K562 (cell line): ENCODE measurements around the gene NABP1. TPM values are rescaled to one million over a fixed set of nuclear protein-coding genes. Genes with fewer than 3 reads are reported as not detected.

Source experiments
- ARNT ChIP-seq, 2 experiments: fragments of 450-650 bp; IDR thresholded peaks; 2 replicates each; pipeline ENCODE4 v1.6.1; 2016; ENCODE audit warnings: mild to moderate bottlenecking in 1 of 2
- BACH1 ChIP-seq: fragments of 200-800 bp; sonication (Bioruptor generic); IDR thresholded peaks from 2 replicates; pipeline ENCODE4 v1.6.1; 2016; ENCODE audit warnings: missing genetic modification characterization, missing compliant biosample characterization
- CHD1 ChIP-seq: fragments of 200-600 bp; sonication (generic); IDR thresholded peaks from one replicate; pipeline ENCODE4 v1.6.1; 2012; ENCODE audit warnings: mild to moderate bottlenecking, moderate library complexity, low read length, inconsistent platforms
- CHD4 ChIP-seq: fragments of 200-600 bp; sonication (generic); IDR thresholded peaks from 3 replicates; pipeline ENCODE4 v1.6.1; 2012; ENCODE audit warnings: low read depth, mild to moderate bottlenecking, mixed read lengths, low read length, inconsistent platforms; ENCODE audit not compliant: insufficient read depth, insufficient replicate concordance, poor library complexity, severe bottlenecking
- CREB1 ChIP-seq, 2 experiments: sonication (generic) in 1 of 2; formaldehyde crosslinking in 1 of 2; IDR thresholded peaks; 2 replicates each; pipeline versions ENCODE4 v1.6.1 to v1.8.0; 2012 to 2022; ENCODE audit warnings: inconsistent platforms in 1 of 2, mild to moderate bottlenecking in 1 of 2, missing genetic modification reagents in 1 of 2, moderate library complexity in 1 of 2
- KDM5B ChIP-seq: fragments of 200-600 bp; sonication (generic); IDR thresholded peaks from 2 replicates; pipeline ENCODE4 v1.6.1; 2012; ENCODE audit warnings: low read depth, mild to moderate bottlenecking, moderate library complexity, low read length, control low read depth, inconsistent platforms; ENCODE audit not compliant: insufficient replicate concordance
- MIER1 ChIP-seq: fragments of 450-650 bp; IDR thresholded peaks from 2 replicates; pipeline ENCODE4 v1.6.1; 2016; ENCODE audit warnings: antibody characterized with exemption, mild to moderate bottlenecking, low read depth
- MLLT1 ChIP-seq, 2 experiments: fragments of 450-650 bp; IDR thresholded peaks; 2 replicates each; pipeline ENCODE4 v1.6.1; 2016
- MYC ChIP-seq, 2 experiments: fragments of 250-450 bp in 1 of 2; sonication (Bioruptor Pico) in 1 of 2; IDR thresholded peaks; 2 replicates each; pipeline versions ENCODE4 v1.5.1 to v1.6.1; 2012 to 2021; ENCODE audit warnings: low read depth in 2 of 2, borderline replicate concordance in 1 of 2, improper control_type of control experiment in 1 of 2, low read length in 1 of 2, mild to moderate bottlenecking in 1 of 2, moderate library complexity in 1 of 2
- NFRKB ChIP-seq: fragments of 450-650 bp; IDR thresholded peaks from 2 replicates; pipeline ENCODE4 v1.6.1; 2016; ENCODE audit warnings: low read depth
- NR2C2 ChIP-seq, 2 experiments: fragments of 200-800 bp in 1 of 2; sonication (Bioruptor generic) in 1 of 2; sonication (generic) in 1 of 2; formaldehyde crosslinking in 1 of 2; IDR thresholded peaks; 2 replicates each; pipeline versions ENCODE4 v1.6.1 to v1.8.0; 2016 to 2022; ENCODE audit warnings: mild to moderate bottlenecking in 1 of 2, missing compliant biosample characterization in 1 of 2, missing genetic modification characterization in 1 of 2, missing genetic modification reagents in 1 of 2
- POLR2AphosphoS5 ChIP-seq: IDR thresholded peaks from 2 replicates; pipeline ENCODE4 v1.6.1; 2011; ENCODE audit warnings: mild to moderate bottlenecking, low read depth, low read length, moderate library complexity; ENCODE audit not compliant: control insufficient read depth, insufficient read depth
- RFX1 ChIP-seq: fragments of 450-650 bp; IDR thresholded peaks from 2 replicates; pipeline ENCODE4 v1.6.1; 2016; ENCODE audit warnings: mild to moderate bottlenecking, moderate library complexity
- ZNF830 ChIP-seq: fragments of 250-450 bp; sonication (Bioruptor Pico); IDR thresholded peaks from 2 replicates; pipeline ENCODE4 v1.5.0; 2021; ENCODE audit warnings: mild to moderate bottlenecking
- polyA plus RNA-seq, 8 experiments: library from polyadenylated mRNA; depleted of rRNA in 4 of 8; stranded (reverse) in 5 of 8; unstranded in 3 of 8; fragments of >200 nt; fragmentation: Nextera tagmentation in 2 of 8; fragmentation: Illumina TruSeq in 1 of 8; extraction: Ambion mirVana in 2 of 8; extraction: Trizol in 1 of 8; gene quantifications; 2 replicates each; pipeline versions ENCODE4 v1.2.1 to v1.2.3, GENCODE V29; 2011 to 2014; ENCODE audit warnings: inconsistent platforms in 1 of 8, missing spikeins in 1 of 8
- total RNA-seq, 7 experiments: library from RNA; depleted of rRNA in 6 of 7; stranded (reverse); fragments of >200 nt in 6 of 7; fragmentation: Illumina TruSeq in 2 of 7; extraction: Trizol in 2 of 7; gene quantifications; 2 replicates each; pipeline versions ENCODE4 v1.2.1 to v1.2.3, GENCODE V29; 2011 to 2021; ENCODE audit warnings: low replicate concordance in 1 of 7
- TF ChIP-seq, protein P1 (sequence below): fragments of 250-450 bp; sonication (Bioruptor Pico); IDR thresholded peaks from 2 replicates; pipeline ENCODE4 v1.5.0; 2021; ENCODE audit warnings: mild to moderate bottlenecking, borderline replicate concordance
- TF ChIP-seq, protein P2 (sequence below), 2 experiments: fragments of 450-650 bp; IDR thresholded peaks; 2 replicates each; pipeline ENCODE4 v1.6.1; 2018; ENCODE audit warnings: mild to moderate bottlenecking in 2 of 2, low read depth in 1 of 2; ENCODE audit not compliant: partially characterized antibody in 2 of 2

Gene NABP1
- total and polyA plus RNA-seq, 9 of the 15 experiments (the other 6 are each of a cell fraction or from before 2014, with no cell fraction given), result 12.8 to 44.0 (median 20.2) TPM

DNA sequence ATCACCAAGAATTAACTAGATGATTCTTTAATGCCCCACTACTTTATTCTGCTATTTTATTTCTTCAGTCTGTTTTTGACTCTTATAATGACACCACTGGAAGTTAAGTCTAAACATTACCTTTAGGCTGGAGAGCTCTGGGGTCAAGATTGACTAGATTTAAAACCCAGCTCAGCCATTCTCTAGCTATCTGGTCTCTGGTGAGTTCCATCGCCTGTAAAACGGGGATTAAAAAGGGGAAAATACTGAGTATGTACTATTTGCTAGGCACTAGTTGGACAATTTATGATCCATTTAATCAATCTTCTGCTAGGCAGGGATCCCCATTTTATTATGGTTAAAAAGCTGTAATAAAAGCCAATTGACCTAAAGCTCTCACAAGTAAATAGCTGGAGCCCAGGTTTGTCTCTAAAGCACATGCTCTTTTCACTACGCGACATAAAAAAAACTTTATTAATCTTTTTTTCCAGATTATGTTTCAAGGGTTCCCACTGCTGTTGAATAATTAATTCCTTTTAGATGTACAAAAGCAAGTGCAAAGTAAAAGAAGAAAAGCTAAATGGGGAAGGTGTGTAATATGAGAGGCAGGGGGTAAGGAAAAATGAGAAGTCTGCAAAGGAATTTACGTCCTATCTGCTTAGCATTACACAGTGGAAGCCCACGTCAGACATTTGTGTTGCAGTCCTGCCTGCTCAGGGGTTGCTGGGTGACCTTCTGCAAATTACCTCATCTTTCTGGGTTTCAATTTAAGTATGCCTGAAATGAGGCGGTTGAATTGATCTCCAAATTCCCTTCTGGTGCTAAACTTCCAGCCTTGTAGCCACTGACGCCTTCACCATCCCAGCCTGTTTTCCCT lies 918 bp upstream of the NABP1 start (continued):
- TF ChIP-seq ARNT (IDR thresholded peaks at IDR 0.05) (peak in 1 of 2 experiments; percentile 41; a peak in 1 of 4 replicates), ZNF830 (CRISPR knock-in tag) (0 out of 2 replicates have a peak, but pooled peaks have one; percentile 43), BACH1 (0 out of 2 replicates have a peak, but pooled peaks have one; percentile 24), NFRKB (0 out of 2 replicates have a peak, but pooled peaks have one; percentile 18), MIER1 (no peak), RFX1 (peak; percentile 33; the same call in 1 of the 2 replicates), CREB1 (IDR thresholded peaks at IDR 0.05) (peak; percentile 46; the same call in 1 of the 2 replicates), CREB1 (CRISPR knock-in tag; IDR thresholded peaks at IDR 0.05) (no peak), MYC (IDR thresholded peaks at IDR 0.05; ENCODE audit: low read depth, low read length) (no peak), MYC (CRISPR knock-in tag; IDR thresholded peaks at IDR 0.05; ENCODE audit: borderline replicate concordance, low read depth) (0 out of 2 replicates have a peak, but pooled peaks have one; percentile 31), MLLT1 (IDR thresholded peaks at IDR 0.05) (0 out of 4 replicates have a peak, but pooled peaks of 1 of the 2 experiments have one; percentile 69), NR2C2 (CRISPR knock-in tag; IDR thresholded peaks at IDR 0.05) (no peak), NR2C2 (tag; IDR thresholded peaks at IDR 0.05) (peak; percentile 37; the same call in 1 of the 2 replicates), POLR2AphosphoS5 (0 out of 2 replicates have a peak, but pooled peaks have one; percentile 25), CHD4 (no peak), CHD1 (peak; percentile 80), KDM5B (peak; percentile 3)
- TF ChIP-seq, protein P1, sequence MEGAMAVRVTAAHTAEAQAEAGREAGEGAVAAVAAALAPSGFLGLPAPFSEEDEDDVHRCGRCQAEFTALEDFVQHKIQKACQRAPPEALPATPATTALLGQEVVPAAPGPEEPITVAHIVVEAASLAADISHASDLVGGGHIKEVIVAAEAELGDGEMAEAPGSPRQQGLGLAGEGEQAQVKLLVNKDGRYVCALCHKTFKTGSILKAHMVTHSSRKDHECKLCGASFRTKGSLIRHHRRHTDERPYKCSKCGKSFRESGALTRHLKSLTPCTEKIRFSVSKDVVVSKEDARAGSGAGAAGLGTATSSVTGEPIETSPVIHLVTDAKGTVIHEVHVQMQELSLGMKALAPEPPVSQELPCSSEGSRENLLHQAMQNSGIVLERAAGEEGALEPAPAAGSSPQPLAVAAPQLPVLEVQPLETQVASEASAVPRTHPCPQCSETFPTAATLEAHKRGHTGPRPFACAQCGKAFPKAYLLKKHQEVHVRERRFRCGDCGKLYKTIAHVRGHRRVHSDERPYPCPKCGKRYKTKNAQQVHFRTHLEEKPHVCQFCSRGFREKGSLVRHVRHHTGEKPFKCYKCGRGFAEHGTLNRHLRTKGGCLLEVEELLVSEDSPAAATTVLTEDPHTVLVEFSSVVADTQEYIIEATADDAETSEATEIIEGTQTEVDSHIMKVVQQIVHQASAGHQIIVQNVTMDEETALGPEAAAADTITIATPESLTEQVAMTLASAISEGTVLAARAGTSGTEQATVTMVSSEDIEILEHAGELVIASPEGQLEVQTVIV, result no peak
- TF ChIP-seq, protein P2, sequence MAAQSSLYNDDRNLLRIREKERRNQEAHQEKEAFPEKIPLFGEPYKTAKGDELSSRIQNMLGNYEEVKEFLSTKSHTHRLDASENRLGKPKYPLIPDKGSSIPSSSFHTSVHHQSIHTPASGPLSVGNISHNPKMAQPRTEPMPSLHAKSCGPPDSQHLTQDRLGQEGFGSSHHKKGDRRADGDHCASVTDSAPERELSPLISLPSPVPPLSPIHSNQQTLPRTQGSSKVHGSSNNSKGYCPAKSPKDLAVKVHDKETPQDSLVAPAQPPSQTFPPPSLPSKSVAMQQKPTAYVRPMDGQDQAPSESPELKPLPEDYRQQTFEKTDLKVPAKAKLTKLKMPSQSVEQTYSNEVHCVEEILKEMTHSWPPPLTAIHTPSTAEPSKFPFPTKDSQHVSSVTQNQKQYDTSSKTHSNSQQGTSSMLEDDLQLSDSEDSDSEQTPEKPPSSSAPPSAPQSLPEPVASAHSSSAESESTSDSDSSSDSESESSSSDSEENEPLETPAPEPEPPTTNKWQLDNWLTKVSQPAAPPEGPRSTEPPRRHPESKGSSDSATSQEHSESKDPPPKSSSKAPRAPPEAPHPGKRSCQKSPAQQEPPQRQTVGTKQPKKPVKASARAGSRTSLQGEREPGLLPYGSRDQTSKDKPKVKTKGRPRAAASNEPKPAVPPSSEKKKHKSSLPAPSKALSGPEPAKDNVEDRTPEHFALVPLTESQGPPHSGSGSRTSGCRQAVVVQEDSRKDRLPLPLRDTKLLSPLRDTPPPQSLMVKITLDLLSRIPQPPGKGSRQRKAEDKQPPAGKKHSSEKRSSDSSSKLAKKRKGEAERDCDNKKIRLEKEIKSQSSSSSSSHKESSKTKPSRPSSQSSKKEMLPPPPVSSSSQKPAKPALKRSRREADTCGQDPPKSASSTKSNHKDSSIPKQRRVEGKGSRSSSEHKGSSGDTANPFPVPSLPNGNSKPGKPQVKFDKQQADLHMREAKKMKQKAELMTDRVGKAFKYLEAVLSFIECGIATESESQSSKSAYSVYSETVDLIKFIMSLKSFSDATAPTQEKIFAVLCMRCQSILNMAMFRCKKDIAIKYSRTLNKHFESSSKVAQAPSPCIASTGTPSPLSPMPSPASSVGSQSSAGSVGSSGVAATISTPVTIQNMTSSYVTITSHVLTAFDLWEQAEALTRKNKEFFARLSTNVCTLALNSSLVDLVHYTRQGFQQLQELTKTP (IDR thresholded peaks at IDR 0.05; ENCODE audit: low read depth in 1 of 2, partially characterized antibody in 2 of 2), result peak in 1 of 2 experiments; percentile 65
